ENCODE measurements around the gene TSPAN33. TPM values are rescaled to one million over a fixed set of nuclear protein-coding genes. Genes with fewer than 3 reads are reported as not detected.

Gene TSPAN33
- total RNA-seq, 2 donors from 2014 or later, result 0.67 to 2.6 TPM

GRCh38 chr7:129150199-129150996, 5.9 kb downstream of the TSPAN33 start:
- no peak for ATAC-seq (replicated peaks)
- H3K4me1 Mint-ChIP-seq, result no peaks in the 10 kb centered on the region
- no peaks in the 10 kb centered on the region for H3K36me3 Mint-ChIP-seq (ENCODE audit: low read depth)
- peaks cover 24% of the 10 kb centered on the region for H3K27me3 Mint-ChIP-seq
- no peak overlapping the region for H3K4me3 Mint-ChIP-seq
- no peaks in the 10 kb centered on the region for H3K9me3 Mint-ChIP-seq
- H3K27ac Mint-ChIP-seq, result no peak overlapping the region

DNA sequence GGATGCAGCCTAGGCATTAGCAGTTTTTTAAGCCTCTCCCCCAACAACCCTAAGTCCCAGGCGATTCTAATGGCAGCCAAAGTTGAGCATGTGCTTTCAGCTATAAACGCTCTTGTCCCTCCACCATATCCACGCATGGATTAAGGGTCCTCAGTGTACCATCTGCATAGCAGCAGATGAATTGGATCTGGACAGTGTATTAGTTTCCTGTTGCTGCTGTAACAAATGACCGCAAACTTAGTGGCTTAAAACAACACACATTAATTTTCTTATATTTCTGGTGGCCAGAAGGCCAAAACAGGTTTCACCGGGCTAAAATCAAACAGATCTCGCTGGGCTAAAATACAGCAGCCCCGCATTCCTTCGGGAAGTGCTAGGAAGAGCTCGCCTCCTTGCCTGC, 13.1 kb downstream of the TSPAN33 start:
- no peaks in the 10 kb centered on the region for H3K36me3 Mint-ChIP-seq (ENCODE audit: low read depth)
- ATAC-seq (replicated peaks), result no peak
- no peak overlapping the region for H3K27ac Mint-ChIP-seq

DNA sequence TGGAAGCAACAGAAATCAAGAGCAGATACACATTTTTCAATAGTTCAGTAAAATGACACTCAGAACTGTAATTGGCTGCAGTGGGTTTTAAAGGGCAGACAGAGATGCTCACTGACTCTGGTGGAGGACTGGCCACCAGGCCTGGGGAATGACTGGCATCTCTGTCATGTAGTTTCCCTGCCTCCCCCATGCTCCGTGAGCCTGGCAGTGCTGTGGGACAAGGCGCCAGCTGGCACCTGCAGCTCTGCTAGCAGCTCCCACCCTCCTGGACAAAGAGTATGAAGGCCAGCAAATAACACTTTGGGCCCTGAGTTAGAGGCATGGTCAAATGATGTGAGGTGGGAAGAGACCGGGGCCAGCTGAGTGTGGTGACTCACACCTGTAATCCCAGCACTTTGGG, 15.0 kb downstream of the TSPAN33 start:
- H3K9me3 Mint-ChIP-seq, result no peaks in the 10 kb centered on the region
- no peaks in the 10 kb centered on the region for H3K27me3 Mint-ChIP-seq
- no peak for ATAC-seq (replicated peaks)
- no peak overlapping the region for H3K27ac Mint-ChIP-seq
- no peaks in the 10 kb centered on the region for H3K4me1 Mint-ChIP-seq
- no peak overlapping the region for H3K4me3 Mint-ChIP-seq
- no peaks in the 10 kb centered on the region for H3K36me3 Mint-ChIP-seq (ENCODE audit: low read depth)

More for the DNA sequence above, 13.1 kb downstream of the TSPAN33 start:
- Mint-ChIP-seq H3K4me3 (no peak overlapping the region), H3K4me1 (no peaks in the 10 kb centered on the region), H3K27me3 (peaks cover 4% of the 10 kb centered on the region), H3K9me3 (no peaks in the 10 kb centered on the region)

GRCh38 chr7:129160161-129160905, 15.8 kb downstream of the TSPAN33 start:
- Mint-ChIP-seq H3K27ac (no peak overlapping the region), H3K36me3 (ENCODE audit: low read depth) (no peaks in the 10 kb centered on the region), H3K9me3 (no peaks in the 10 kb centered on the region), H3K27me3 (peaks cover 5% of the 10 kb centered on the region), H3K4me3 (no peak overlapping the region), H3K4me1 (no peaks in the 10 kb centered on the region)
- ATAC-seq (replicated peaks), result no peak

GRCh38 chr7:129161524-129162225, 17.2 kb downstream of the TSPAN33 start:
- ATAC-seq (replicated peaks), result no peak
- Mint-ChIP-seq H3K9me3 (no peaks in the 10 kb centered on the region), H3K4me1 (no peaks in the 10 kb centered on the region), H3K4me3 (no peak overlapping the region), H3K36me3 (ENCODE audit: low read depth) (no peaks in the 10 kb centered on the region), H3K27ac (no peak overlapping the region), H3K27me3 (peaks cover 7% of the 10 kb centered on the region)

- no peak overlapping the region for H3K4me3 Mint-ChIP-seq
- H3K9me3 Mint-ChIP-seq, result no peaks in the 10 kb centered on the region
- H3K4me1 Mint-ChIP-seq, result no peaks in the 10 kb centered on the region
- ATAC-seq (replicated peaks), result no peak
- H3K27ac Mint-ChIP-seq, result no peak overlapping the region
- H3K36me3 Mint-ChIP-seq (ENCODE audit: low read depth), result no peaks in the 10 kb centered on the region
- peaks cover 17% of the 10 kb centered on the region for H3K27me3 Mint-ChIP-seq
Observed at GRCh38 chr7:129162732-129163131, 18.2 kb downstream of the TSPAN33 start.

- Mint-ChIP-seq H3K27me3 (peaks cover 26% of the 10 kb centered on the region), H3K9me3 (no peaks in the 10 kb centered on the region), H3K27ac (no peak overlapping the region), H3K4me1 (no peaks in the 10 kb centered on the region), H3K36me3 (ENCODE audit: low read depth) (no peaks in the 10 kb centered on the region), H3K4me3 (no peak overlapping the region)
- peak; percentile 74 for ATAC-seq (replicated peaks)
Observed at GRCh38 chr7:129163875-129164544, 19.5 kb downstream of the TSPAN33 start.

- H3K27me3 Mint-ChIP-seq, result peaks cover 28% of the 10 kb centered on the region
- H3K27ac Mint-ChIP-seq, result no peak overlapping the region
- no peaks in the 10 kb centered on the region for H3K36me3 Mint-ChIP-seq (ENCODE audit: low read depth)
- no peaks in the 10 kb centered on the region for H3K9me3 Mint-ChIP-seq
- ATAC-seq (replicated peaks), result peak; percentile 36
- H3K4me1 Mint-ChIP-seq, result no peaks in the 10 kb centered on the region
- H3K4me3 Mint-ChIP-seq, result no peak overlapping the region
Observed at GRCh38 chr7:129166745-129167144, 22.2 kb downstream of the TSPAN33 start.

GRCh38 chr7:129167817-129168216, 23.3 kb downstream of the TSPAN33 start:
- H3K27me3 Mint-ChIP-seq, result peaks cover 28% of the 10 kb centered on the region
- H3K4me3 Mint-ChIP-seq, result peak overlapping the region; percentile 64
- H3K9me3 Mint-ChIP-seq, result no peaks in the 10 kb centered on the region
- no peaks in the 10 kb centered on the region for H3K36me3 Mint-ChIP-seq (ENCODE audit: low read depth)
- H3K4me1 Mint-ChIP-seq, result no peaks in the 10 kb centered on the region
- H3K27ac Mint-ChIP-seq, result no peak overlapping the region
- no peak for ATAC-seq (replicated peaks)

DNA sequence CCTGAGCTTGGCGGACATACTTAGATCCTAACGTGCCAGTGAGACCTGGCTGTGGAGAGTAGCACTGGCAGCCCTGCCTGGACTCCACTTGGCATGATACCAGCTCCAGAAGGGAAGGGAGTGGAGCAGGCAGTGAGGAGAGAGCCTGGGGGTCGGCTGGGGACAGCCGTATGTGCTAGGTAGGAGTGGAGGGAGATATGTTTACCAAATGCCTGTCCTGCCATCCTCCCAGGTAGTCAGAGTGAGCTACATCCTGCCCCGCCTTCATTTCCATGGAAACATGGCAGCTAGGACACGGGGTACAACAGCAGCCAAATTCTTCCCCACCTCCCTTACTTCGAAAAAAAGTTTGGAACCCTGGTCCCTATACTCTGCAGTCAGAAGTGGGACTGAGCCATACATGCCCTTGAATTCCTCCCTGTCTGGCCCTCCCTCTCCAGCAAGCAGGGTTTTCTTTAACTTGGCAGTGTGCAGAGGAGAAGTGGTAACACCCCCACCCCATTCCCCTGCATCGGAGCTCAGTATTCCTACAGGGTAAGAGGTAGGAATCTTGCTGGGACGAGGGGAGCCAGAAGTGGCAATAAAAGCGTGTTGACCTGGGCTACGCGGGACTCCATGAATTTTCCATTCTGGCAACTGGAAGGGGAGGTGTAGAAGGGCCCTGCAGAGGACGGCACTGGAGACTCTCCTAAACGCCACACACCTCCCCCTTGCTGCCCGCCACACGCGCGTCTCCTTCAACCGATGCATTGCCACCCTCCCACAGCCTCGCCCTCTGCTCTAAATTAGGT, 23.9 kb downstream of the TSPAN33 start:
- H3K4me1 Mint-ChIP-seq, result no peaks in the 10 kb centered on the region
- ATAC-seq (replicated peaks), result no peak
- no peaks in the 10 kb centered on the region for H3K36me3 Mint-ChIP-seq (ENCODE audit: low read depth)
- no peaks in the 10 kb centered on the region for H3K9me3 Mint-ChIP-seq
- H3K4me3 Mint-ChIP-seq, result peak overlapping the region; percentile 64
- H3K27ac Mint-ChIP-seq, result no peak overlapping the region
- H3K27me3 Mint-ChIP-seq, result peaks cover 28% of the 10 kb centered on the region

GRCh38 chr7:129169171-129169671, 24.7 kb downstream of the TSPAN33 start:
- peaks cover 28% of the 10 kb centered on the region for H3K27me3 Mint-ChIP-seq
- H3K27ac Mint-ChIP-seq, result no peak overlapping the region
- H3K4me1 Mint-ChIP-seq, result no peaks in the 10 kb centered on the region
- peak overlapping the region; percentile 64 for H3K4me3 Mint-ChIP-seq
- peak; percentile 52 for ATAC-seq (replicated peaks)
- no peaks in the 10 kb centered on the region for H3K36me3 Mint-ChIP-seq (ENCODE audit: low read depth)
- no peaks in the 10 kb centered on the region for H3K9me3 Mint-ChIP-seq

- no peaks in the 10 kb centered on the region for H3K36me3 Mint-ChIP-seq (ENCODE audit: low read depth)
- H3K27ac Mint-ChIP-seq, result no peak overlapping the region
- ATAC-seq (replicated peaks), result peak; percentile 80
- no peaks in the 10 kb centered on the region for H3K9me3 Mint-ChIP-seq
- H3K4me1 Mint-ChIP-seq, result no peaks in the 10 kb centered on the region
- H3K4me3 Mint-ChIP-seq, result peak overlapping the region; percentile 64
- peaks cover 32% of the 10 kb centered on the region for H3K27me3 Mint-ChIP-seq
Observed at GRCh38 chr7:129169686-129170440, 25.4 kb downstream of the TSPAN33 start.

DNA sequence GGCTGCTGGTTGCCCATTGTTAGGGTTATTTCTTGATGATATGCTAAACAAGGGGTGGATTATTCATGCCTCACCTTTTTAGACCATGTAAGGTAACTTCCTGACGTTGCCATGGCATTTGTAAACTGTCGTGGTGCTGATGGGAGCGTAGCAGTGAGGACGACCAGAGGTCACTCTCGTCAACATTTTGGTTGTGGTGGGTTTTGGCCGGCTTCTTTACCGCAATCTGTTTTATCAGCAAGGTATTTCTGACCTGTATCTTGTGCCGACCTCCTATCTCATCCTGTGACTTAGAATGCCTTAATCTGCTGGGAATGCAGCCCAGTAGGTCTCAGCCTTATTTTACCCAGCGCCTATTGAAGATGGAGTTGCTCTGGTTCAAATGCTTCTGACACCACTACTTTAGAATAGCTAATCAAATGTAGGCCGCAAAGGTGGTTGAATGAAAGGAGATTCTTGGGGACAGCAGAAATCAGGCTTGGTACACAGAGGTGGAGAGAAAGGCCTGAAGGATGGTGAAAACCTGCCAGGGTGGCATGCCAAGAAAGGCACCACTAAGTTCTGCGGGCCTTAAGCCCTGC, 26.0 kb downstream of the TSPAN33 start:
- Mint-ChIP-seq H3K4me1 (no peaks in the 10 kb centered on the region), H3K36me3 (ENCODE audit: low read depth) (no peaks in the 10 kb centered on the region), H3K27me3 (peaks cover 28% of the 10 kb centered on the region), H3K9me3 (no peaks in the 10 kb centered on the region), H3K27ac (no peak overlapping the region), H3K4me3 (peak overlapping the region; percentile 64)
- ATAC-seq (replicated peaks), result no peak

Data from activated T-helper 17 cell treated with anti-CD3 and anti-CD28 coated beads, Interleukin-2, amount 50 U/mL, for 72 hours (primary cell).